IMR-90 (cell line): Measurements from ENCODE around the gene GJD2. TPM values are rescaled to one million over a fixed set of nuclear protein-coding genes. Genes with fewer than 3 reads are reported as not detected.

Source experiments
- ATAC-seq: fragments of 200-7000 bp; cut with Tn5 transposase; 2 replicates; pipeline ENCODE4 v1.9.1; 2020; ENCODE audit warnings: low read depth, mild to moderate bottlenecking, moderate library complexity
- BruUV-seq: library from RNA; stranded (reverse); fragments of 400-500 nt; replicated peaks from 2 replicates; lab custom pipeline; 2021; lab: Mats Ljungman, UMichigan
- CTCF ChIA-PET: fragments of 300-600 bp; formaldehyde crosslinking; extraction: SDS; loops from one replicate; lab custom pipeline; 2021; ENCODE audit warnings: antibody characterized with exemption; lab: Yijun Ruan, JAX
- POLR2A ChIA-PET: fragments of 300-600 bp; sonication (Branson Sonifier 250); formaldehyde crosslinking; loops from one replicate; lab custom pipeline; 2022; ENCODE audit warnings: antibody characterized with exemption; ENCODE audit not compliant: unreplicated experiment; lab: Charles Lee
- DNase-seq: peaks from one replicate; pipeline ENCODE4 v3.0.0; 2013
- H2AFZ ChIP-seq: replicated peaks from 2 replicates; pipeline ENCODE3; 2013; ENCODE audit warnings: low read length, mild to moderate bottlenecking; ENCODE audit not compliant: poor library complexity
- H2AK5ac ChIP-seq: 2 replicates; pipeline ENCODE4 v1.6.1; 2013; ENCODE audit warnings: low read depth, low read length, inconsistent platforms
- H2AK9ac ChIP-seq: replicated peaks from 2 replicates; pipeline ENCODE3; 2013; ENCODE audit warnings: mild to moderate bottlenecking, low read depth, low read length, moderate library complexity; ENCODE audit not compliant: poor library complexity
- H2BK120ac ChIP-seq: 2 replicates; pipeline ENCODE4 v1.6.1; 2013; ENCODE audit warnings: low read depth, low read length, inconsistent platforms
- H2BK15ac ChIP-seq: 3 replicates; pipeline ENCODE4 v1.6.1; 2013; ENCODE audit warnings: low read depth, low read length, inconsistent platforms
- H2BK20ac ChIP-seq: 2 replicates; pipeline ENCODE4 v1.6.1; 2013; ENCODE audit warnings: low read depth, mild to moderate bottlenecking, inconsistent platforms, low read length, moderate library complexity
- H2BK5ac ChIP-seq: 2 replicates; pipeline ENCODE4 v1.6.1; 2013; ENCODE audit warnings: mild to moderate bottlenecking, low read depth, low read length, inconsistent platforms; ENCODE audit not compliant: poor library complexity, severe bottlenecking
- H3K14ac ChIP-seq: replicated peaks from 2 replicates; pipeline ENCODE4 v1.6.1; 2013; ENCODE audit warnings: low read depth, low read length, inconsistent platforms
- H3K18ac ChIP-seq: 2 replicates; pipeline ENCODE4 v1.6.1; 2013; ENCODE audit warnings: low read depth, low read length, control low read depth
- H3K23ac ChIP-seq: 2 replicates; pipeline ENCODE4 v1.6.1; 2013; ENCODE audit warnings: low read depth, low read length, inconsistent platforms
- H3K27ac ChIP-seq: 2 replicates; pipeline ENCODE4 v1.5.1; 2013; ENCODE audit warnings: mild to moderate bottlenecking, control low read depth, low read length; ENCODE audit not compliant: insufficient read depth
- H3K27me3 ChIP-seq: 2 replicates; pipeline ENCODE4 v1.6.1; 2013; ENCODE audit warnings: low read length; ENCODE audit not compliant: control insufficient read depth, insufficient read depth
- H3K36me3 ChIP-seq: 2 replicates; pipeline ENCODE4 v1.6.1; 2013; ENCODE audit warnings: low read length, mixed read lengths; ENCODE audit not compliant: control insufficient read depth, insufficient read depth
- H3K4ac ChIP-seq: 2 replicates; pipeline ENCODE4 v1.6.1; 2013; ENCODE audit warnings: low read depth, low read length, inconsistent platforms
- H3K4me1 ChIP-seq: 2 replicates; pipeline ENCODE4 v1.6.1; 2013; ENCODE audit warnings: low read length, mixed read lengths; ENCODE audit not compliant: control insufficient read depth, insufficient read depth
- H3K4me2 ChIP-seq: 2 replicates; pipeline ENCODE4 v1.6.1; 2013; ENCODE audit warnings: low read depth, mild to moderate bottlenecking, control low read depth, low read length, moderate library complexity
- H3K4me3 ChIP-seq: 2 replicates; pipeline ENCODE4 v1.5.1; 2013; ENCODE audit warnings: low read depth, mild to moderate bottlenecking, control low read depth, low read length, moderate library complexity; ENCODE audit not compliant: insufficient read depth
- H3K56ac ChIP-seq: 2 replicates; pipeline ENCODE4 v1.6.1; 2013; ENCODE audit warnings: low read length, inconsistent platforms; ENCODE audit not compliant: insufficient read depth; ENCODE audit errors: extremely low read depth
- H3K79me1 ChIP-seq, 2 experiments: 2 replicates each; pipeline ENCODE4 v1.6.1; 2013; ENCODE audit warnings: low read length in 2 of 2, inconsistent platforms in 1 of 2, low read depth in 1 of 2
- H3K9ac ChIP-seq: 2 replicates; pipeline ENCODE4 v1.6.1; 2013; ENCODE audit warnings: low read depth, low read length, control low read depth
- H3K9me1 ChIP-seq: 2 replicates; pipeline ENCODE4 v1.6.1; 2013; ENCODE audit warnings: low read length, inconsistent platforms; ENCODE audit not compliant: insufficient read depth
- H3K9me3 ChIP-seq: 2 replicates; pipeline ENCODE4 v1.6.1; 2013; ENCODE audit warnings: low read length; ENCODE audit not compliant: control insufficient read depth, insufficient read depth
- H4K20me1 ChIP-seq: 2 replicates; pipeline ENCODE4 v1.6.1; 2013; ENCODE audit warnings: low read length, inconsistent platforms; ENCODE audit not compliant: insufficient read depth
- H4K5ac ChIP-seq: 2 replicates; pipeline ENCODE4 v1.6.1; 2013; ENCODE audit warnings: mild to moderate bottlenecking, low read depth, low read length, control low read depth
- H4K8ac ChIP-seq, 2 experiments: 2 replicates each; pipeline ENCODE4 v1.6.1; 2013; ENCODE audit warnings: low read depth in 2 of 2, low read length in 2 of 2, control low read depth in 1 of 2, inconsistent platforms in 1 of 2
- H4K91ac ChIP-seq: 2 replicates; pipeline ENCODE4 v1.6.1; 2013; ENCODE audit warnings: low read depth, low read length, inconsistent platforms; ENCODE audit not compliant: insufficient read depth
- CTCF ChIP-seq: conservative IDR thresholded peaks from 2 replicates; pipeline ENCODE4 v1.5.1; 2012; ENCODE audit warnings: mild to moderate bottlenecking, low read depth, low read length, improper control_type of control experiment
- MXI1 ChIP-seq: IDR thresholded peaks from 2 replicates; pipeline ENCODE4 v1.6.1; 2012; ENCODE audit warnings: low read depth, mild to moderate bottlenecking, low read length, moderate library complexity, borderline replicate concordance
- RCOR1 ChIP-seq: IDR thresholded peaks from 2 replicates; pipeline ENCODE4 v1.6.1; 2012; ENCODE audit warnings: mild to moderate bottlenecking, low read length, improper control_type of control experiment; ENCODE audit not compliant: insufficient replicate concordance
- WGBS, 2 experiments: methylation state at CpG; one replicate each; pipeline versions ENCODE4 v1.1.5 to v1.1.7; 2013; ENCODE audit warnings: missing lambda C conversion rate in 2 of 2; ENCODE audit not compliant: insufficient read length in 1 of 2; ENCODE audit errors: extremely low coverage in 2 of 2; 5-methylcytosine and 5-hydroxymethylcytosine counted together
- dilution Hi-C: fragments of 300-500 bp; cut with HindIII; formaldehyde crosslinking; loops from one replicate; pipeline ENCODE4 v1.14.3; 2018; ENCODE audit warnings: low sequenced_read_pairs; ENCODE audit not compliant: unreplicated experiment
- in situ Hi-C: fragments of 300-500 bp; cut with MboI; formaldehyde crosslinking; loops from 3 replicates; pipeline ENCODE4 v1.14.3; 2019; ENCODE audit warnings: low sequenced_read_pairs, inconsistent platforms, mixed read lengths
- intact Hi-C: fragments of 100-400 bp; cut with micrococcal nuclease; formaldehyde crosslinking; loops from 2 replicates; pipeline ENCODE4 v1.10.0; 2022
- polyA plus RNA-seq, 3 experiments: library from polyadenylated mRNA; depleted of rRNA; stranded (reverse); fragments of >200 nt; gene quantifications; 2 replicates each; pipeline ENCODE4 v1.2.3, GENCODE V29; 2012; ENCODE audit warnings: low replicate concordance in 1 of 3
- total RNA-seq: library from RNA; depleted of rRNA; stranded (reverse); fragments of >200 nt; gene quantifications from 2 replicates; pipeline ENCODE4 v1.2.3, GENCODE V29; 2012

Gene GJD2
- total and polyA plus RNA-seq, 2 of the 4 experiments (the other 2 are of a cell fraction): not detected

- Histone ChIP-seq H3K4me2 (no peak overlapping the region; the same call in 1 of the 2 replicates), H3K27me3 (no peaks in the 10 kb centered on the region), H2AFZ (peak overlapping the region; percentile 85), H2BK15ac (peak overlapping the region; percentile 76; the same call in 1 of the 3 replicates), H3K27ac (no peak overlapping the region), H3K14ac (no peak overlapping the region), H4K8ac (peak overlapping the region in 1 of 2 experiments; percentile 10; a peak in 2 of 4 replicates), H4K5ac (peak overlapping the region; percentile 19; the same call in 1 of the 2 replicates), H2BK5ac (no peak overlapping the region), H2AK9ac (peak overlapping the region; percentile 7), H4K20me1 (no peaks in the 10 kb centered on the region), H3K4me3 (no peak overlapping the region), H3K4ac (peak overlapping the region; percentile 52; the same call in 1 of the 2 replicates), H3K36me3 (no peaks in the 10 kb centered on the region), H3K9me1 (no peaks in the 10 kb centered on the region), H2BK120ac (peak overlapping the region; percentile 66), H2BK20ac (peak overlapping the region; percentile 39; the same call in 1 of the 2 replicates), H4K91ac (peak overlapping the region; percentile 35; the same call in 1 of the 2 replicates), H2AK5ac (peak overlapping the region; percentile 8), H3K23ac (no peak overlapping the region), H3K9ac (no peak overlapping the region), H3K79me1 (no peaks in the 10 kb centered on the region), H3K18ac (peak overlapping the region; percentile 15; the same call in 1 of the 2 replicates), H3K4me1 (peaks cover 12% of the 10 kb centered on the region), H3K9me3 (no peaks in the 10 kb centered on the region), H3K56ac (no peak overlapping the region)
- ATAC-seq (peak; percentile 21), DNase-seq (no peak)
- ChIA-PET CTCF (no interaction called here), POLR2A (no interaction called here)
- in situ Hi-C loops: no loop called here
- no peak for TF ChIP-seq MXI1
- no peak for TF ChIP-seq CTCF
- no peak for TF ChIP-seq RCOR1
- dilution Hi-C loops: no loop called here
- 25% methylated on average over 5 of the region's 16 CpGs; no CpG with 5 or more reads in 1 of the 2 experiments for WGBS, 2 experiments
- intact Hi-C loops: loop anchor here (5.0 kb wide), 1 partner anchor 87 kb away; no protein-coding TSS in a partner anchor
- no TSS peak for BruUV-seq
These were observed 44.6 kb upstream of the GJD2 start for GRCh38 chr15:34799149-34800101.
